Measurements from ENCODE around the gene LOXL1. TPM values are rescaled to one million over a fixed set of nuclear protein-coding genes. Genes with fewer than 3 reads are reported as not detected.

The LOXL1 gene
- total and polyA plus RNA-seq, 9 of the 15 experiments (the other 6 are each of a cell fraction or from before 2014, with no cell fraction given), result 0.14 TPM; not detected in 8

DNA sequence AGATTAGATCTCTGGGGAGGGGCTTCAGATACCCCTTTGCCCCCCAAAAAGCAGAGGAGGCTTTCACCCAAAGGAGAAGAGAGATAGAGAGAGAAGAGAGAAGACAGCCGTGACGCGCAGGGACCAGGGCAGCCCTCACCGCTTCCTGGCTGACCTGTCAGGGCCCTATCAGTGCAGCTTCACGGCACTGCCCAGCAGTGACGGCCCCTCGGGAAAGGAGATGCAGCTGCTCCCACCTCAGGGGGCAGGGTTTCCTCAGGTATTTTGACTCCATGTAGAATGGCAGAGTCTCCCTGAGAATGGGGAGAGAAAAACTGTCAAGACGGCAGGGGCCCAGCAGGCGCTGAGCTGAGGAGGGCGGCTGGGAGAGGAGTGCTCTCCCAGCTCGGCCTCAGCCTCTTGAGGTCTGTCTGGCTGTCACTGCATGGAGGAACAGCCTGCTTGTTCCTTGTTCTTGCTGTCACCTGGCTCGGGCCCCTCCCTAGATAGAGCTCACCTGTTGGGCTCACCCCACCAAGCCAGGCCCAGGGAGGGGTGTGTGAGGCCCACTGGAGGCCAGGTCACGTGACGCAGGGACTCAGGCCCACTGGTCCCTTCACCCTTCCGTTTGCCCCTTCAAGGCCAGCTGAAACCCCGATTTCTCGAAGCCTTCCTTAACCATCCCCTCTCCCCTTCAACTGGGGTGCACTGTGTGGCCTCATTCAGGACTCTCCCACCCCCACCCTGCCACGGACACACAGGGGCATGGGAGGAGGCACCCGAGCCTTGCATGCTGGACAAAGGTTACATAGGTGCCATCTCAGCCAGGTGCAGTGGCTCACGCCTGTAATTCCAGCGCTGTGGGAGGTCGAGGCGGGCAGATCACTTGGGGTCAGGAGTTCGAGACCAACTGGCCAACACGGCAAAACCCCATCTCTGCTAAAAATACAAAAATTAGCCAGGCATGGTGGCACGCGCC is 28.2 kb downstream of the LOXL1 start (continued):
- TF ChIP-seq, protein P1, sequence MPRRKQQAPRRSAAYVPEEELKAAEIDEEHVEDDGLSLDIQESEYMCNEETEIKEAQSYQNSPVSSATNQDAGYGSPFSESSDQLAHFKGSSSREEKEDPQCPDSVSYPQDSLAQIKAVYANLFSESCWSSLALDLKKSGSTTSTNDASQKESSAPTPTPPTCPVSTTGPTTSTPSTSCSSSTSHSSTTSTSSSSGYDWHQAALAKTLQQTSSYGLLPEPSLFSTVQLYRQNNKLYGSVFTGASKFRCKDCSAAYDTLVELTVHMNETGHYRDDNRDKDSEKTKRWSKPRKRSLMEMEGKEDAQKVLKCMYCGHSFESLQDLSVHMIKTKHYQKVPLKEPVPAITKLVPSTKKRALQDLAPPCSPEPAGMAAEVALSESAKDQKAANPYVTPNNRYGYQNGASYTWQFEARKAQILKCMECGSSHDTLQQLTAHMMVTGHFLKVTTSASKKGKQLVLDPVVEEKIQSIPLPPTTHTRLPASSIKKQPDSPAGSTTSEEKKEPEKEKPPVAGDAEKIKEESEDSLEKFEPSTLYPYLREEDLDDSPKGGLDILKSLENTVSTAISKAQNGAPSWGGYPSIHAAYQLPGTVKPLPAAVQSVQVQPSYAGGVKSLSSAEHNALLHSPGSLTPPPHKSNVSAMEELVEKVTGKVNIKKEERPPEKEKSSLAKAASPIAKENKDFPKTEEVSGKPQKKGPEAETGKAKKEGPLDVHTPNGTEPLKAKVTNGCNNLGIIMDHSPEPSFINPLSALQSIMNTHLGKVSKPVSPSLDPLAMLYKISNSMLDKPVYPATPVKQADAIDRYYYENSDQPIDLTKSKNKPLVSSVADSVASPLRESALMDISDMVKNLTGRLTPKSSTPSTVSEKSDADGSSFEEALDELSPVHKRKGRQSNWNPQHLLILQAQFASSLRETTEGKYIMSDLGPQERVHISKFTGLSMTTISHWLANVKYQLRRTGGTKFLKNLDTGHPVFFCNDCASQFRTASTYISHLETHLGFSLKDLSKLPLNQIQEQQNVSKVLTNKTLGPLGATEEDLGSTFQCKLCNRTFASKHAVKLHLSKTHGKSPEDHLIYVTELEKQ (CRISPR knock-in tag; IDR thresholded peaks at IDR 0.05), result no peak
- TF ChIP-seq MTA2 (IDR thresholded peaks at IDR 0.05; ENCODE audit: low read depth), result no peak
- TF ChIP-seq, protein P2, sequence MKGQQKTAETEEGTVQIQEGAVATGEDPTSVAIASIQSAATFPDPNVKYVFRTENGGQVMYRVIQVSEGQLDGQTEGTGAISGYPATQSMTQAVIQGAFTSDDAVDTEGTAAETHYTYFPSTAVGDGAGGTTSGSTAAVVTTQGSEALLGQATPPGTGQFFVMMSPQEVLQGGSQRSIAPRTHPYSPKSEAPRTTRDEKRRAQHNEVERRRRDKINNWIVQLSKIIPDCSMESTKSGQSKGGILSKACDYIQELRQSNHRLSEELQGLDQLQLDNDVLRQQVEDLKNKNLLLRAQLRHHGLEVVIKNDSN (CRISPR knock-in tag; IDR thresholded peaks at IDR 0.05), result peak; percentile 73
- peak; percentile 82 for TF ChIP-seq RAD51 (IDR thresholded peaks at IDR 0.05; ENCODE audit: borderline replicate concordance, low read depth)
- no peak for TF ChIP-seq TCF3 (CRISPR knock-in tag; IDR thresholded peaks at IDR 0.05)
- TF ChIP-seq, protein P3, sequence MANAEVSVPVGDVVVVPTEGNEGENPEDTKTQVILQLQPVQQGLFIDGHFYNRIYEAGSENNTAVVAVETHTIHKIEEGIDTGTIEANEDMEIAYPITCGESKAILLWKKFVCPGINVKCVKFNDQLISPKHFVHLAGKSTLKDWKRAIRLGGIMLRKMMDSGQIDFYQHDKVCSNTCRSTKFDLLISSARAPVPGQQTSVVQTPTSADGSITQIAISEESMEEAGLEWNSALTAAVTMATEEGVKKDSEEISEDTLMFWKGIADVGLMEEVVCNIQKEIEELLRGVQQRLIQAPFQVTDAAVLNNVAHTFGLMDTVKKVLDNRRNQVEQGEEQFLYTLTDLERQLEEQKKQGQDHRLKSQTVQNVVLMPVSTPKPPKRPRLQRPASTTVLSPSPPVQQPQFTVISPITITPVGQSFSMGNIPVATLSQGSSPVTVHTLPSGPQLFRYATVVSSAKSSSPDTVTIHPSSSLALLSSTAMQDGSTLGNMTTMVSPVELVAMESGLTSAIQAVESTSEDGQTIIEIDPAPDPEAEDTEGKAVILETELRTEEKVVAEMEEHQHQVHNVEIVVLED (CRISPR knock-in tag; IDR thresholded peaks at IDR 0.05), result no peak
- no peak for TF ChIP-seq DPF2 (IDR thresholded peaks at IDR 0.05)
- TF ChIP-seq, protein P4, sequence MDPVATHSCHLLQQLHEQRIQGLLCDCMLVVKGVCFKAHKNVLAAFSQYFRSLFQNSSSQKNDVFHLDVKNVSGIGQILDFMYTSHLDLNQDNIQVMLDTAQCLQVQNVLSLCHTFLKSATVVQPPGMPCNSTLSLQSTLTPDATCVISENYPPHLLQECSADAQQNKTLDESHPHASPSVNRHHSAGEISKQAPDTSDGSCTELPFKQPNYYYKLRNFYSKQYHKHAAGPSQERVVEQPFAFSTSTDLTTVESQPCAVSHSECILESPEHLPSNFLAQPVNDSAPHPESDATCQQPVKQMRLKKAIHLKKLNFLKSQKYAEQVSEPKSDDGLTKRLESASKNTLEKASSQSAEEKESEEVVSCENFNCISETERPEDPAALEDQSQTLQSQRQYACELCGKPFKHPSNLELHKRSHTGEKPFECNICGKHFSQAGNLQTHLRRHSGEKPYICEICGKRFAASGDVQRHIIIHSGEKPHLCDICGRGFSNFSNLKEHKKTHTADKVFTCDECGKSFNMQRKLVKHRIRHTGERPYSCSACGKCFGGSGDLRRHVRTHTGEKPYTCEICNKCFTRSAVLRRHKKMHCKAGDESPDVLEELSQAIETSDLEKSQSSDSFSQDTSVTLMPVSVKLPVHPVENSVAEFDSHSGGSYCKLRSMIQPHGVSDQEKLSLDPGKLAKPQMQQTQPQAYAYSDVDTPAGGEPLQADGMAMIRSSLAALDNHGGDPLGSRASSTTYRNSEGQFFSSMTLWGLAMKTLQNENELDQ (CRISPR knock-in tag; IDR thresholded peaks at IDR 0.05; ENCODE audit: borderline replicate concordance), result no peak
- TF ChIP-seq TOE1 (IDR thresholded peaks at IDR 0.05; ENCODE audit: borderline replicate concordance), result peak; percentile 43; the same call in 1 of the 2 replicates
- no peak for TF ChIP-seq TOE1 (CRISPR knock-in tag; IDR thresholded peaks at IDR 0.05; ENCODE audit: borderline replicate concordance, low read depth)

Measured in K562 (cell line).